Kasumi-1 (cell line): ENCODE results near the gene CCL11.

Experiments
- DNase-seq, 2 experiments: peaks; one replicate each; lab custom pipeline; 2025; lab: John Stamatoyannopoulos, UW

CCL11 gene

DNA sequence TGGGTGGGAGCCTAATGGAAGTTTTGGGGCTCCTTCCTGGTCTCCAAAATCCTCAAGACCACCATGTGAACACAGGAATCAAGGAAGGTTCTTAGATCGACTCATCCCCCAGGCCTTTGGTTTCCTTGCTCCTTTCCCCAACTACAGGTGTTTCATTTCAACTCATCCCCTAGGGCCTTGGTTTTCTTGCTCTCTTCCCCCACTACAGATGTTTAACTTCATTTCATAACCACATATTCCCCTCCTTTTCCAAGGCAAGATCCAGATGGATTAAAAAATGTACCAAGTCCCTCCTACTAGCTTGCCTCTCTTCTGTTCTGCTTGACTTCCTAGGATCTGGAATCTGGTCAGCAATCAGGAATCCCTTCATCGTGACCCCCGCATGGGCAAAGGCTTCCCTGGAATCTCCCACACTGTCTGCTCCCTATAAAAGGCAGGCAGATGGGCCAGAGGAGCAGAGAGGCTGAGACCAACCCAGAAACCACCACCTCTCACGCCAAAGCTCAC is at the start of gene CCL11:
Gene CCL11, plus strand, starts transcription at position 457 of the 507 bp plus-strand sequence. CDS start 67 bp downstream, outside the sequence.
- no peak for DNase-seq

DNA sequence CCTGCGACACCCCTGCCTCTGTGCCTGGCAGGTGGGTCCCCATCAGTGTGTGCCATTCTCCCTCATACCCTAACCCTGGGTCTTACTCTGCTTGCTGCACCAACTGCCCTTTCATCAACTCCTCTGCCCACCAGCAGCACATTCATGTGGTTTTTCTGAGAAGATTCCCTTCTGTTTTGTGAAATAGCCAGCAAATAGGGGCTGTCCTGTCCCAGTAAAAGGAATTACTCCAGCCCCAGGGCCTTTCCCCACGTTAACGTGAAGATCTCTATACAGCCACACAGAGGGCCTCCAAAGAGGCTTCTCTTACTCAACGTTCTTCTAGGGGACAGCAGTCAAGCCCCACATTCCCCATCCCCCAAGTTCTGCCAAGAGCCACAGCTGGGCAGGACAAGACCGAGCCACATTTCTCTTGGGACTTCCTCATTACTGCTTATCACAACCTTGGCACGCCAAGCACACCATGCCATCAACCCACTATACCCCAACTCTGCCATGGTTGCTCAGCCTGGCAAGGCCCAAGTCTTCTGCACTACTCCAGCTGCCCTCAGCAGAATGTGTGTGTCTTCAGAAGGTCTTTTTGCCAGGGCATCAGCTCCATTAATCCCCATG is 49.2 kb upstream of the CCL11 start:
- no peak for DNase-seq

- DNase-seq: no peak
These were observed 48.1 kb upstream of the CCL11 start for GRCh38 chr17:34237458-34237857.

- peak; percentile 67 to 74 for DNase-seq
These were observed 44.5 kb upstream of the CCL11 start for GRCh38 chr17:34241062-34241461.

DNA sequence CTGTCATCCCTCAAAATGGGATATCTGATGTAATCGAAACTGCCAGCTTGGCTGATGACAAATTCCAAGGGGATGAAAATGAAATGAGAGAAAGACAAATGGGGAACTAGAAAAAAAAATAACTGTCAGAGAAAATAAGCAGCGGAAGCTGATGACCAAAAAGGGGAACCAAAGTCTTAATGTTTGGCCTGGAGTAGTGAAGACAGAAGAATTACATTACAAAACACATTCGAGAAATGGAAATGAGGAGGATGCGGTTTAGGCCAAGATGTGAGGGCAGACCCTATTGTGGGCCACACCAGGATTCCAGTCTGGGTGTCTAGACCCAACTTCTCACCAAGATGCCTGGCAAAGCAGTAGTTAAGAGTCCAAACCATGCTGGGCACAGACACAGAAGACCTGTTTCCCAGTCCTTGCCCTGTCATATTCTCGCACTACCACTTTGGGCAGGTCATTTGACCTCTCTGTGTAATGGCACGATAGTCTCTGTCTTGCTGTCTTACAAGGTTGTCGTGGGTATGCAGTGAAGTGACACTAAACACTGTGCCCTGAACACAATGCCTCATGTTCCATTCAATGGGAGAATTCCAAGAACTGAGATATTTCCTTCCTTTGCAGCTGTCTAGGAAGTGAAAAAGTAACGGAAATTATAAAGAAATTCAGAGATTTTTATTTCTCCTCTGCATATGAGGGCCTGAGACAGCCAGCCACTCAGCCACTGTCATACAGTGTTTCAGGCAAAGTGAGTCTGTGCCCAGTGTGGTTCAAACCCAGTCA is 42.8 kb upstream of the CCL11 start:
- DNase-seq: peak; percentile 94 to 97

GRCh38 chr17:34243364-34244320 is 41.9 kb upstream of the CCL11 start:
- DNase-seq: no peak

- DNase-seq: no peak
These were observed 40.1 kb upstream of the CCL11 start for GRCh38 chr17:34245351-34245905.

DNA sequence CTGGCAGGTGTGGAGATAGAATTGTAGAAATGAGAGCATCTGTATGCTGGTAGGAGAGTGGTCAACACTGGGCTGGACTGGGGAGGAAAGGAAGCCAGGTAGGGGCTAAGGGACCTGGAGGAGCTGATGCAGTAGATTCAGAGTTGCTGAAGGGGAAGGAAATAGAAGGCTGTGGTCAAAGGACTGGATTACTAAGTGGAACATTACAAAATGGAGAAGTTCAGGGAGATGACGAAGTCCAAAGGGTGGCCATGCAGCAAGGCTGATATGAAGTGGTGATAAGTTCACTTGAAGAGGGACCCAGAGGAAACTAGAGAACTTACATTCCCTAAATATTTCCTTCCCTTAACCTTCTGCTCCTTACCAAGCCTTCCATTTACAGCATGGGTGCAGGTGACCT is 39.1 kb upstream of the CCL11 start:
- DNase-seq: peak; percentile 87 to 89

DNA sequence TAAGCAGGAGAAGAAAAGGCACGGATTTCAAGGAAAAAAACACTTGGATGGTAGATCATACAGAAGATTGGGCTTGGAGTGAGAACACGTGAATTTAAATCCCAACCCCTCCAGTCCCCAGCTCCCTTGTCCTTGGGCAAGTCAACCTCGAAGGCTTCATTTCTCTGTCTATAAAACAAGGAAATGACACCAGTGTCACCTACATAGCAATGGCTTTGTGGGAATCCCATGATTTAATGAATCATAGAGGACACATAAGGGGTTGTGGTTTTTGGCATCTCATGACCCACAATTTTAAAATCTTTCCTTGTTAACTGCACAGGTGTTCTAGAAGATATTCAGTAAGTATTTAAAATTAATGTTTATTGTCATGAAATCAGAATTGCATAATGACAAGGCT is 38.7 kb upstream of the CCL11 start:
- no peak for DNase-seq

- DNase-seq: peak; percentile 25 to 36
These were observed 37.0 kb upstream of the CCL11 start for GRCh38 chr17:34248511-34249024.

DNA sequence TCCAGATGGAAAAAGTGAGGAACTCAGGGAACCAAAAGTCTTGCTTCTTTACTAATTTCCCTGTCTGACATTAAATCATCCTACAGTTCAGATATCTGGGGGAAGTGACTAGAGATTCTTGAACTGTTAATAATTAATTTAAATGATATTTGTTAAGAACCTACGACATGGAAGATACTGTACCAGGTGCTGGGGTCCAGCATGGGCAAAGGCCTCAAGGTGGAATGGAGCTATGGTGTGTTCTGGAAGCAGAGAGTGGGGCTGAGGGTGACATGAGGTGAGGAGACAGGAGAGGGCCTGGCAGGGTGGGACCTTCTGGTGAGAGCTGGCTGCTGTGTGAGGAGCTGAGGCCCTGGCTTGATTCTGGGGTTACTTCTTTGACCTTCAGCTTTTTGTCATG is 36.5 kb upstream of the CCL11 start:
- peak in 1 of 2 experiments; percentile 25 for DNase-seq

- DNase-seq: no peak
These were observed 36.1 kb upstream of the CCL11 start for GRCh38 chr17:34249478-34249877.

GRCh38 chr17:34251186-34251585 is 34.4 kb upstream of the CCL11 start:
- DNase-seq: no peak

DNA sequence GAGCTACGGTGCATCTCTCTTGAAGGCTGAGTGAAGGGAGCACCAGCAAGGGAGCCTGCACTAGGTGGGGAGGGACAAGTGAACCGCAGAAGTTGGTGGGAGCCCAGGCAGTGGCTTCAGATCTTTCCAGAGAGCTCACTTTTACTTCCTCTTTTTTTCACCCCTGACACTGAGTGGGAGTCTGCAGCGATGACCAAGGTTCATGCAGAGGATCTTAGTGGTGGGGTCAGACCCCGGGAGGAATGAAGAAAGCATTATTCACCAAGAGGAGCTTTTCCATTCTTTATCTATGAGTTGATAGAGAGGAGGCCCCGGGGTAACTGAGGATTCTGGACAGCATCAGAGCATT is 33.5 kb upstream of the CCL11 start:
- peak; percentile 93 to 94 for DNase-seq

- no peak for DNase-seq
These were observed 33.0 kb upstream of the CCL11 start for GRCh38 chr17:34252444-34253138.

GRCh38 chr17:34253139-34253525 is 32.4 kb upstream of the CCL11 start:
- no peak for DNase-seq

GRCh38 chr17:34254146-34254545 is 31.4 kb upstream of the CCL11 start:
- DNase-seq: no peak

DNA sequence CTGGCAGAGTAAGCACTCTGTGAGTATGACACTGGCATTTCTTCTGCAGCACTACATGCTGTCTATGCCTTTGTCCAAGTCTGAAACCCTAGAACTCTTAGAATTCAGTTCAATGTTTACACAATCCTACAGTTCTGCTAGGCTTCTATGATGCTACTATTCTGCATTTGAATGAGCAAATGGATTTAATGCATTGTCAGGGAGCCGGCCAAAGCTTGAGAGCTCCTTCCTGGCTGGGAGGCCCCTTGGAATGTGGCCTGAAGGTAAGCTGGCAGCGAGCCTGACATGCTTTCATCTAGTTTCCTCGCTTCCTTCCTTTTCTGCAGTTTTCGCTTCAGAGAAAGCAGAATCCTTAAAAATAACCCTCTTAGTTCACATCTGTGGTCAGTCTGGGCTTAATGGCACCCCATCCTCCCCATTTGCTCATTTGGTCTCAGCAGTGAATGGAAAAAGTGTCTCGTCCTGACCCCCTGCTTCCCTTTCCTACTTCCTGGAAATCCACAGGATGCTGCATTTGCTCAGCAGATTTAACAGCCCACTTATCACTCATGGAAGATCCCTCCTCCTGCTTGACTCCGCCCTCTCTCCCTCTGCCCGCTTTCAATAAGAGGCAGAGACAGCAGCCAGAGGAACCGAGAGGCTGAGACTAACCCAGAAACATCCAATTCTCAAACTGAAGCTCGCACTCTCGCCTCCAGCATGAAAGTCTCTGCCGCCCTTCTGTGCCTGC is 30.7 kb upstream of the CCL11 start, which contains the start of gene CCL2:
Gene CCL2, plus strand, starts transcription at position 635 of the 730 bp plus-strand sequence. Its CDS starts 65 bp downstream, at position 700.
- DNase-seq: peak; percentile 22 to 42

DNA sequence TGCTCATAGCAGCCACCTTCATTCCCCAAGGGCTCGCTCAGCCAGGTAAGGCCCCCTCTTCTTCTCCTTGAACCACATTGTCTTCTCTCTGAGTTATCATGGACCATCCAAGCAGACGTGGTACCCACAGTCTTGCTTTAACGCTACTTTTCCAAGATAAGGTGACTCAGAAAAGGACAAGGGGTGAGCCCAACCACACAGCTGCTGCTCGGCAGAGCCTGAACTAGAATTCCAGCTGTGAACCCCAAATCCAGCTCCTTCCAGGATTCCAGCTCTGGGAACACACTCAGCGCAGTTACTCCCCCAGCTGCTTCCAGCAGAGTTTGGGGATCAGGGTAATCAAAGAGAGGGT is 30.2 kb upstream of the CCL11 start:
- no peak for DNase-seq

DNA sequence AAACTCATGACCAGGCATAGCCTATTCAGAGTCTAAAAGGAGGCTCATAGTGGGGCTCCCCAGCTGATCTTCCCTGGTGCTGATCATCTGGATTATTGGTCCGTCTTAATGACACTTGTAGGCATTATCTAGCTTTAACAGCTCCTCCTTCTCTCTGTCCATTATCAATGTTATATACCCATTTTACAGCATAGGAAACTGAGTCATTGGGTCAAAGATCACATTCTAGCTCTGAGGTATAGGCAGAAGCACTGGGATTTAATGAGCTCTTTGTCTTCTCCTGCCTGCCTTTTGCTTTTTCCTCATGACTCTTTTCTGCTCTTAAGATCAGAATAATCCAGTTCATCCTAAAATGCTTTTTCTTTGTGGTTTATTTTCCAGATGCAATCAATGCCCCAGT is 29.7 kb upstream of the CCL11 start:
- no peak for DNase-seq
